Suprapubic skin (tissue), 4 donors: ENCODE measurements around the gene WHRN. TPM values are rescaled to one million over a fixed set of nuclear protein-coding genes. Genes with fewer than 3 reads are reported as not detected.

ENCODE experiments used
- DNase-seq, 2 donors: peaks; one replicate each; pipeline ENCODE4 v3.0.0-alpha.2; 2019; ENCODE audit warnings: low spot score in 2 of 2
- H3K27ac ChIP-seq: fragments of 200-600 bp; sonication (generic); one replicate; pipeline ENCODE4 v1.5.1; 2019
- H3K27me3 ChIP-seq: fragments of 200-600 bp; sonication (generic); one replicate; pipeline ENCODE4 v1.5.1; 2019
- H3K36me3 ChIP-seq: fragments of 200-600 bp; sonication (generic); one replicate; pipeline ENCODE4 v1.5.1; 2019
- H3K4me1 ChIP-seq: fragments of 200-600 bp; sonication (generic); one replicate; pipeline ENCODE4 v1.5.1; 2019
- H3K4me3 ChIP-seq: fragments of 200-600 bp; sonication (generic); one replicate; pipeline ENCODE4 v1.5.1; 2019; ENCODE audit warnings: mild to moderate bottlenecking
- H3K9me3 ChIP-seq: fragments of 200-600 bp; sonication (generic); one replicate; pipeline ENCODE4 v1.5.1; 2019
- EP300 ChIP-seq: sonication (generic); formaldehyde crosslinking; IDR thresholded peaks from one replicate; pipeline ENCODE4 v1.6.1; 2017; ENCODE audit warnings: antibody characterized with exemption
- POLR2A ChIP-seq, 2 donors: fragments of 450-650 bp; IDR thresholded peaks; one replicate each; pipeline ENCODE4 v1.6.1; 2017; ENCODE audit warnings: antibody characterized with exemption in 2 of 2, mild to moderate bottlenecking in 2 of 2, moderate library complexity in 2 of 2
- POLR2AphosphoS5 ChIP-seq, 3 donors: sonication (generic); formaldehyde crosslinking; IDR thresholded peaks; one replicate each; pipeline ENCODE4 v1.6.1; 2017; ENCODE audit warnings: antibody characterized with exemption in 3 of 3
- WGBS: methylation state at CpG from one replicate; pipeline ENCODE4 v1.1.5; 2018; 5-methylcytosine and 5-hydroxymethylcytosine counted together
- total RNA-seq, 4 donors: library from RNA; depleted of rRNA; stranded (reverse); fragments of >200 nt; gene quantifications; one replicate each; pipeline ENCODE4 v1.1.0, GENCODE V29; 2016
- TF ChIP-seq, protein P1 (sequence below), 2 donors: fragments of 200-600 bp in 1 of 2; fragments of 450-650 bp in 1 of 2; sonication (generic) in 1 of 2; IDR thresholded peaks; one replicate each; pipeline ENCODE4 v1.5.1; 2016 to 2019; ENCODE audit warnings: antibody characterized with exemption in 2 of 2, mild to moderate bottlenecking in 1 of 2, moderate library complexity in 1 of 2

WHRN gene
- total RNA-seq, 4 donors from 2014 or later = 7.7 to 25.9 (median 14.8) TPM

DNA sequence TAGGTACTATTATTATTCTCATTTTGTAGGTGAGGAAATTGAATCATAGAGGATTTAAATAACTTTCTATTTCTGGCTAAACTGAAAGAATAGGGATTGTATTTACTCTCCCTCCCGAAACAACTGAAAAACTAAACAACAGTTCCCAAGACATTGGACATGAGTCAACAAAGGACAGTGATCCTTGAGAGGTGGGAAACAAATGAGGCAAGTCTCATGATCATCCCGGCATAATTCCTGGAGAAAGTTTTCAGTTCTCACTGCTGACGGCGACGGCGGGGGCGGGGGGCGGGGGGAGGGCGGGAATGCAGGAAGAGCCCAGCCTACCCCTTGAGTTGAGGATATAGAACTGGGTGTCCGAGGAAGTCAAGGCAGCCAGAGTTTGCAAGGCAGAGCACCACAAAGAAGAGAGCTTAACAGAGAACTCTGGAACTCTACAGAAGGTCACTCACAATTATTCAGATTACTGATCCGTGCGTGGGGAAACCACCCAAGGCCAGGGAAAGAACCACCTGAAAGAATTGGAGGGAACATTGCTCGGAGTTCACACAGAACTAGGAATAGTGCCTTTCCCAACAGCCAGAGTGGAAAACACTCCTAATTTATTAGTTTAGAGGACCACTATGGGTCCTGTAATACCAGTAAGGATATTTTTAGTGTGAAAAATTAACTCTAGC lies 27.4 kb upstream of the WHRN start:
- H3K36me3 ChIP-seq = no peaks in the 10 kb centered on the region
- no peaks in the 10 kb centered on the region for H3K9me3 ChIP-seq
- no peak overlapping the region for H3K4me3 ChIP-seq
- TF ChIP-seq, protein P1, sequence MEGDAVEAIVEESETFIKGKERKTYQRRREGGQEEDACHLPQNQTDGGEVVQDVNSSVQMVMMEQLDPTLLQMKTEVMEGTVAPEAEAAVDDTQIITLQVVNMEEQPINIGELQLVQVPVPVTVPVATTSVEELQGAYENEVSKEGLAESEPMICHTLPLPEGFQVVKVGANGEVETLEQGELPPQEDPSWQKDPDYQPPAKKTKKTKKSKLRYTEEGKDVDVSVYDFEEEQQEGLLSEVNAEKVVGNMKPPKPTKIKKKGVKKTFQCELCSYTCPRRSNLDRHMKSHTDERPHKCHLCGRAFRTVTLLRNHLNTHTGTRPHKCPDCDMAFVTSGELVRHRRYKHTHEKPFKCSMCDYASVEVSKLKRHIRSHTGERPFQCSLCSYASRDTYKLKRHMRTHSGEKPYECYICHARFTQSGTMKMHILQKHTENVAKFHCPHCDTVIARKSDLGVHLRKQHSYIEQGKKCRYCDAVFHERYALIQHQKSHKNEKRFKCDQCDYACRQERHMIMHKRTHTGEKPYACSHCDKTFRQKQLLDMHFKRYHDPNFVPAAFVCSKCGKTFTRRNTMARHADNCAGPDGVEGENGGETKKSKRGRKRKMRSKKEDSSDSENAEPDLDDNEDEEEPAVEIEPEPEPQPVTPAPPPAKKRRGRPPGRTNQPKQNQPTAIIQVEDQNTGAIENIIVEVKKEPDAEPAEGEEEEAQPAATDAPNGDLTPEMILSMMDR (IDR thresholded peaks at IDR 0.05) = no peak
- TF ChIP-seq POLR2AphosphoS5 (IDR thresholded peaks at IDR 0.05) (no peak), EP300 (no peak), POLR2A (IDR thresholded peaks at IDR 0.05) (no peak)
- WGBS = 45% methylated on average over 13 of the region's 13 CpGs
- no peak overlapping the region for H3K27ac ChIP-seq
- no peak for DNase-seq
- H3K27me3 ChIP-seq = peaks cover 5% of the 10 kb centered on the region
- no peaks in the 10 kb centered on the region for H3K4me1 ChIP-seq

DNA sequence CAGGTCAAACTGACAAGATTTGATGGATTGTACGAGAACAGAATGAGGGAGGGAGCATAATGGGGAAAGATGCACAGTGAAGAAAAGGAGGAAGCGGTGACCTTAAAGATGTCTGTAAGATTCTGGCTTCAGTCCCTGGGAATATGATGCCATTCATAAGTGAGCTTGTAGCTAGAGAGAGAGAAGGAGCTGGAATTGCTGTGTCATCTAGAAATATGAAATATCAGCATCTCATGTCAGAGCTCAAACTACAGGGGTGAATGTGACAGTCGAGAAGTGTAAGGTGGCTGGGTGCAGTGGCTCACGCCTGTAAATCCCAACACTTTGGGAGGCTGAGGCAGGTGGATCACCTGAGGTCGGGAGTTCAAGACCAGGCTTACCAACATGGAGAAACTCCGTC lies 24.0 kb upstream of the WHRN start:
- Histone ChIP-seq H3K36me3 (no peaks in the 10 kb centered on the region), H3K27me3 (peaks cover 5% of the 10 kb centered on the region), H3K4me3 (no peak overlapping the region), H3K27ac (no peak overlapping the region), H3K4me1 (no peaks in the 10 kb centered on the region), H3K9me3 (no peaks in the 10 kb centered on the region)
- DNase-seq = no peak
- TF ChIP-seq POLR2AphosphoS5 (IDR thresholded peaks at IDR 0.05) (no peak), EP300 (no peak), POLR2A (IDR thresholded peaks at IDR 0.05) (no peak)
- TF ChIP-seq, protein P1 (IDR thresholded peaks at IDR 0.05) = no peak
- 95% methylated on average over 6 of the region's 6 CpGs for WGBS

DNA sequence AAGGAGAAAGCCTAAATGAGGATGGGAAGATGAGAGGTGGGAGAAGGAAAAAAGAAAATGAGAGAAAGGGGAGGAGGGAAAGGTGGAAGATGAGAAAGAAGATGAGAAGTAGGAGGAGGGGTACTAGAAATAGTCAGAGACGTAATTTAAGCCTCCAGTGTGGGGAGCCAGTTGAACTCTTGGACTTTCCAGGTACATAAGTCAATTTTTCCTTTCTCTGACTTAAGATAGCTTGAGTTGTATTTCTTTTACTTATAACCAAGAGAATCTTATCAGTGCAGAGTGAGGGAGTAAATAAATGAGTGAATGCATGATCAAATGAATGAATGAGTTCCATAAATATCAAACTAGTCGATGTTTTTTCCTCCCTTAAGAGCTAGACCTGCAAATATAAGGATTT lies 21.5 kb upstream of the WHRN start:
- Histone ChIP-seq H3K36me3 (no peaks in the 10 kb centered on the region), H3K9me3 (no peaks in the 10 kb centered on the region), H3K27ac (no peak overlapping the region), H3K27me3 (peaks cover 15% of the 10 kb centered on the region), H3K4me1 (no peaks in the 10 kb centered on the region), H3K4me3 (no peak overlapping the region)
- 82% methylated on average over 2 of the region's 2 CpGs for WGBS
- no peak for DNase-seq
- no peak for TF ChIP-seq EP300
- TF ChIP-seq, protein P1 (IDR thresholded peaks at IDR 0.05) = no peak
- TF ChIP-seq POLR2AphosphoS5 (IDR thresholded peaks at IDR 0.05) = no peak
- no peak for TF ChIP-seq POLR2A (IDR thresholded peaks at IDR 0.05)

DNA sequence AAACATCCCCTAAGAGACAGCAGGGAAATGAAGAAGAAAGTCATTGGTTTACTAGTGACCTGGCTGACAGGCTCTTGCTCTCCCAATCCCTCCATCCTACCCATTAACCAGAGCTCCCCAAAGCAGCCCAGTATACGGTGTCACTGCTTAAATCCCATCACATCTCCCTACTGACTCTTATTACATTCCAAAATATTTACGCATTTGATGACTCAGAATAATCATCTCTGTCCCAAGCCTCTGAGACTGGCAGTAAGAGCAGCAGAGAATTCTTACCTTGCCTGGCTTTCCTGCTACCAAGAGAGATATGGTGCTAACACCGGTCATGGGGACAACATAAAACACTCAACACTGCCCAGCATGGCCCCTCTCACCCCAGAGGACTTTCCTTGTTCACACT lies 20.2 kb upstream of the WHRN start:
- TF ChIP-seq POLR2AphosphoS5 (IDR thresholded peaks at IDR 0.05) (no peak), EP300 (no peak), POLR2A (IDR thresholded peaks at IDR 0.05) (no peak)
- TF ChIP-seq, protein P1 (IDR thresholded peaks at IDR 0.05) = no peak
- Histone ChIP-seq H3K27ac (no peak overlapping the region), H3K4me3 (no peak overlapping the region), H3K36me3 (no peaks in the 10 kb centered on the region), H3K27me3 (peaks cover 12% of the 10 kb centered on the region), H3K9me3 (no peaks in the 10 kb centered on the region), H3K4me1 (no peaks in the 10 kb centered on the region)
- no peak for DNase-seq
- WGBS = 77% methylated on average over 3 of the region's 3 CpGs

DNA sequence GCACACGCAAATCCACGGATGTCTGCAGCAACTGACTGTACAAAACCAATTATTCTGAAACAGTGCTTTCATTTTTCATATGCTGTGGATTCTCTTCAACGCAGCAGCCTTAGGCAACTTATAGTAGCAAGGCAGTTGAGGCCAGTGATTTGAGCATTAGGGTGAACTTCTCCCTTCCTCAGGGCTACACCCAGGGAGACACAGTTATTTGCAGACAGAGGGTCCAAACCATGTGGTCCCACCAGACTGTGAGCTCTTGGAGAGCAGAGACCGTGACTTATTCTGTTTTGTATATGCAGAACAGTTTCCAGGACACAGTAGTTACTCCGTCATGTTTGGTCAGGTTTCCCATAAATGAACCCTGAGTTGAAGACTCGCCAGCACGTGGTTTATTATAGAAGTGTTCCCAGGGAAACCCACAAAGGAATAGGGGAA lies 19.0 kb upstream of the WHRN start:
- 52% methylated on average over 7 of the region's 7 CpGs for WGBS
- Histone ChIP-seq H3K9me3 (no peaks in the 10 kb centered on the region), H3K27me3 (peaks cover 12% of the 10 kb centered on the region), H3K4me1 (no peaks in the 10 kb centered on the region), H3K27ac (no peak overlapping the region), H3K4me3 (no peak overlapping the region), H3K36me3 (no peaks in the 10 kb centered on the region)
- TF ChIP-seq POLR2A (IDR thresholded peaks at IDR 0.05) (no peak), POLR2AphosphoS5 (IDR thresholded peaks at IDR 0.05) (no peak), EP300 (no peak)
- TF ChIP-seq, protein P1 (IDR thresholded peaks at IDR 0.05) = no peak
- DNase-seq = no peak
